22Rv1 (cell line): ENCODE results near the gene ZNF652.
A peak's percentile ranks its signal among the peaks of the same experiment; 100 is the strongest.

Experiments
- H3K27ac ChIP-seq: fragments of 450-650 bp; 2 replicates; pipeline ENCODE4 v1.5.1; 2017
- CTCF ChIP-seq: fragments of 450-650 bp; IDR thresholded peaks from 2 replicates; pipeline ENCODE4 v1.5.1; 2017; ENCODE audit warnings: mild to moderate bottlenecking
- ZFX ChIP-seq: fragments of 450-650 bp; IDR thresholded peaks from 2 replicates; pipeline ENCODE4 v1.6.1; 2017; ENCODE audit warnings: antibody characterized with exemption, borderline replicate concordance

Gene ZNF652

DNA sequence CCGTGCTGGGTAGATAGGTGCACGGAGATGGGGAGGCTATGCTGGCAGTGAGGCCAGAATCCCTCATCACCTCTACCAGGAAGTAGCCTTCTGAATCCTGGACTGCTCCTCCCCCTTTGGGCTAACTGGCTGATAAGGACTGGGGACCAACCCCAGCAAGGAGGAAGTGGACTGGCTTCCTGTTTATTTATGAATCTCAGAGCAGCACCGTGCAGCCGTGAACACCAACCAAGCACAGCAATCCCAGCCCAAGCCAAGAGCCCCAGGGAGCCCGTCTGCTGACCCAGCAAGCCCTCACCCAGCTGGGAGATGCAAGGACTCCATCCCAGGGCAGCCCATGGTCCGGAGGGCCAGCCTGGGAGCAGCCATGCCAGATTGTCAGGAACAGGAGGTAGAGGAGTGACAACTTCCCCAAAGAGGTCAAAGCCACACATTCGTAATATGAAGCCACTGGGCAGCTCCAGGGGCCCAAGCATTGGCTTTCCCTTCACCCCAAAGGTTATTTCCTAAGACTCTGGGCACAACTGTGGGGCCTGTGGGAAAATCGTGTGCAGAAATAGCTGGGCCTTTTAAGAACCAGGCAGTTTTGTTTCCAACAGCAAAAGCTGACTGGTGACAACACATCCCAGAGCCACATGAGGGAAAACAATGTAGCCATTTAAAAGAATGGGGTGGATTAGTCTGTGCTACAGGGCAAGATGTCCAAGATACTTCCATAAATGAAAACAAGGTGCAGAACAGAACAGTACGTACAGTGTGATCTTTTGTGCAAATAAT lies 28.7 kb upstream of the ZNF652 start:
- H3K27ac ChIP-seq = peak overlapping the region; percentile 74
- TF ChIP-seq CTCF (no peak), ZFX (no peak)

- peak overlapping the region; percentile 74 for H3K27ac ChIP-seq
These were observed 27.7 kb upstream of the ZNF652 start for GRCh38 chr17:49389514-49390347.

DNA sequence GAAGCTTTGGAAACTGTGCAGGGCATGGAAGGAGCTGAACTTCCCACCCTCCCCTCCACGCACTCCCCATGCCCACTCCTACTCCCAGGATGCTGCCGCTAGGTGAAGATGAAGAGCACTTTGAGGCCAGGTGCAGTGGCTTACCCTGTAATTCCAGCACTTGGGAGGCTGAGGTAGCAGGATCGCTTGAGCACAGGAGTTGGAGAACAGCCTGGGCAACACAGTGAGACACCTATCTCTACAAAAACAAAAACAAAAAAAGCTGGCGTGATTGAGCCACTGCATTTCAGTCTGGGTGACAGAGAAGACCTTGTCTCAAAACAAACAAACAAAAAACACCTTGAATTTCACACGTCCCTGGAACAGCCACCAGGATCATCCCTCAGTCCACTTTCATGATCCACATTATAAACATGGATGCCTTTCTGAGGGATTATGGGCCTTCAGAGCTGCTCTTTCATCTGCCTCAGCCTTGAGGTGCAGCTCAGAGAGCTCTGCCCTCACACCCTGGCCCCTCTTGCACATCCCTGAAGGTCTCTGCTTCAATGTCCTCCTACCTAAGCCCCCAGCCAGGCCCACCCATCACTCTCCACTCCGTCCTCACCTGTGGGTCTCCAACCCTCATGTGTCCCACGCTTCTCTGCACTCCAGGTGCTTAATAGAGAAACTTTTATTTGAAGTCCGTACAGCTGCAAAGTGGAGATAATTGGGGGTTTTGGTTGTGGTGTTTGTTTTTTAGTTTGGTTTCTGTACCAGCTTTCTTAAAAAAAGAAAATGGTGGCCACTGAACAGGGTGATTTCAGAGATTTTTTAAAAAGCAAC lies 26.9 kb upstream of the ZNF652 start:
- no peak for TF ChIP-seq ZFX
- TF ChIP-seq CTCF = no peak

DNA sequence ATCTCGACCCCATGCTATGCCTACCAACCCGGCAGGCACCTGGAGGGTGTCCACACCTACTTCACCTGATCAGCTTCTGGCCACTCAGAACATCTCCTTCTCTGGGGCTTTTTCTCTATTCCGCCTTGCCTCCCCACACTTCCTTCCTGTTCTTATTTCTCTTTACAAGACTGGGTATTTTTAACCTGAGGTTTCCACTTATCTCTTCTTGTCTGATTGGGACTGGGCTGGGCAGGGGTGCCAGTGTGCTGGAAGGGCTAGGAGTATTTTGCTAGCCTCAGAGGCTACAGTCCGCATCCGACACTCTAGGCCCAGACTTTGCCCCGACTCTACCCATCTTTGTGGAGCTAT lies 26.2 kb upstream of the ZNF652 start:
- H3K27ac ChIP-seq = no peak overlapping the region
- TF ChIP-seq CTCF (no peak), ZFX (no peak)

More for the DNA sequence above, 26.9 kb upstream of the ZNF652 start:
- H3K27ac ChIP-seq = peak overlapping the region; percentile 74

DNA sequence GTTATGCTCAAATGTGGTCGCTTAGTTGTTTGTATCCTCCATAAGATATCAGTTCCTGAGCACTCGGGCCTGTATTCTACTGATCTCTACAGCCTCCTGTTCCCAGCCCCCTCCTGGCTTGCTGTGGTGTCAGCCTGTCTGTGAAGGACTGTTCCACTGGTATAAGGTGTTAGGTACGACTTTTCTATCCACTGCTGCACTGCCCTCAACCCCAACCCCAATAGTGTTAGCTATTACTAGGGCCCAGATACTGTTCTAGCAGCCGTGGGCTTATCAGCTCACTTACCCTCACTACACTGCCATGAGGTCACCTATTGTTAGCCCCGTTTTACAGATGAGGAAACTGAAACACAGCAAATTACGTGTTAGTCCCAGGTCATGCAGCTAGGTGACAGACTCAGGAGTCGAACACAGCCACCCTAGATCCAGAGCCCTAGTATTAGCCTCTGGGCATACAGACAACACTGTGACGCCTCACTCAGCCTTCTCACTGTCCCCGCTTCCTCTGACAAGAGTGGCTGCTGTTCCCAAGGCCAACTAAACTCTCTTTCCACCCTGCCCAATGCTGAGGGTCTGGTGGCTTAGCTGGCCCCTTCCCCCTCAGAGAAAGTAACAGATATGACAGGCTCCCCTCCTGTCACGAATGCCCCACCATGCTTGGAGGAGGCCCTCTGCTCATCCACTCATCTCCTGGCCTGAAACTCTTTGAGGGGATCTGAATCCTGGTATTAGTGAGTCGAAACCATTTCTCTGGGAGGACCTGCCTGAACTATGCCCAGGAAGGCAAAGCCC lies 25.6 kb upstream of the ZNF652 start:
- no peak for TF ChIP-seq CTCF
- no peak for TF ChIP-seq ZFX
- H3K27ac ChIP-seq = no peak overlapping the region

DNA sequence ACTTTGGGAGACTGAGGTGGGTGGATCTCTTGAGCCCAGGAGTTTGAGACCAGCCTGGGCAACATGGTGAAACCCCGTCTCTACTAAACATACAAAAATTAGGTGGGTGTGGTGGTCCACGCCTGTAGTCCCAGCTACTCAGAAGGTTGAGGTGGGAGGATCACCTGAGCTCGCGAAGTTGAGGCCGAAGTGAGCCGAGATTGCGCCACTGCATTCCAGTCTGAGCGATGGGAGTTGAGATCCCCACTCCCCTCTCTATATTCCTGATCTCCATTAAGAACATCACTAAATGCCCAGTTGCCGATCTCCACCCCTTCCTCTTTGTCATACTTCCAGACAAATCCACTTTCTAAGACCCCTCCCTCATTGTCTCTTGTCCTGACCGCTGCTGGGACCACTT lies 24.3 kb upstream of the ZNF652 start:
- TF ChIP-seq CTCF (no peak), ZFX (no peak)
- no peak overlapping the region for H3K27ac ChIP-seq

DNA sequence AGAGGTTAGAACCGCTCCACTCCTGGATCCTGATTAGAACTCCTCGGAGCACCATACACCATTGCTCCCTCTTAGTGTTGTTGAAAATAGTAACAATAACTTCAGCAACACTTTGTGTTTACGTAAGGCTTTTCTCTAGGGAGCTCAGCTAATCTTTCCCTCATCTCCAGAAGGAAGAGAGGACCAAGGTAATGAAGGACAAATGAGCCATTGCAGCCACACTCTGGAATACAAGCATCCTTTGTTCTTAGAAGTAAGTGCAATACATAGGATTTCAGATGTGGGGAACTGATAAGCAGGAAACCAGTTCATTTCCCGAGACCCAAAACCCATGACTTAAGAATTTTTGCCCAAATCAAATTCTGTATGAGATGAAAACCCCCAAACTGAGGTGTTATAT lies 22.9 kb upstream of the ZNF652 start:
- no peak overlapping the region for H3K27ac ChIP-seq
- TF ChIP-seq CTCF (no peak), ZFX (no peak)
